ENCODE measurements around the gene PLD3. TPM values are rescaled to one million over a fixed set of nuclear protein-coding genes. Genes with fewer than 3 reads are reported as not detected.

The PLD3 gene
- total RNA-seq, 1 experiment from 2014 or later = 95.4 TPM

DNA sequence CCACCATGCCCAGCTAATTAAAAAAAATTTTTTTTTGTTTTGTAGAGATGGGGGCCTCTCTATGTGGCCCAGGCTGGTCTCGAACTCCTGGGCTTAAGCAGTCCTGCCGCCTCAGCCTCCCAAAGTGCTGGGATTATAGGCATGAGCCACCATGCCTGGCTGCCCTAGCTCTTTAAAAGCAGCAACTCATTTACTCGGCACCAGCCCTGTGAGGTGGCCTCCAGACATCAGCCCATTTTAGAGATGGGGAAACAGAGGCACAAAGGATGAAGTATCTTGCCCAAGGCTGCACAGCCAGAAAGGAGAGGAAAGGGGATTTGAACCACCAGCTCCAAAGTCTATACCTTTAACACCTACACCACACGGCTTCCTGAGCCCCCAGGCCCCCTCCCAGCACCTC is 64.4 kb downstream of the PLD3 start:
- Histone ChIP-seq H4K20me1 (ENCODE audit: low read length) (no peaks in the 10 kb centered on the region), H3K4me2 (ENCODE audit: low read length) (no peak overlapping the region), H3K27me3 (ENCODE audit: low read length) (no peaks in the 10 kb centered on the region), H3K9ac (ENCODE audit: low read length) (no peak overlapping the region), H3F3A (ENCODE audit: low read length, unreplicated experiment) (no peaks in the 10 kb centered on the region), H2AFZ (ENCODE audit: low read length) (no peak overlapping the region), H3K79me2 (ENCODE audit: low read length) (no peaks in the 10 kb centered on the region), H3K4me3 (ENCODE audit: low read length) (no peak overlapping the region), H3K9me2 (replicated peaks; ENCODE audit: low read length) (no peaks in the 10 kb centered on the region), H3K9me3 (ENCODE audit: low read length) (no peaks in the 10 kb centered on the region), H3K36me3 (ENCODE audit: low read depth, low read length) (no peaks in the 10 kb centered on the region), H3K27ac (ENCODE audit: low read length) (no peak overlapping the region), H3K4me1 (ENCODE audit: insufficient read depth, low read length) (no peaks in the 10 kb centered on the region)
- no TSS peak for BruUV-seq (replicated peaks)
- no peak for DNase-seq
- TF ChIP-seq, protein P1, sequence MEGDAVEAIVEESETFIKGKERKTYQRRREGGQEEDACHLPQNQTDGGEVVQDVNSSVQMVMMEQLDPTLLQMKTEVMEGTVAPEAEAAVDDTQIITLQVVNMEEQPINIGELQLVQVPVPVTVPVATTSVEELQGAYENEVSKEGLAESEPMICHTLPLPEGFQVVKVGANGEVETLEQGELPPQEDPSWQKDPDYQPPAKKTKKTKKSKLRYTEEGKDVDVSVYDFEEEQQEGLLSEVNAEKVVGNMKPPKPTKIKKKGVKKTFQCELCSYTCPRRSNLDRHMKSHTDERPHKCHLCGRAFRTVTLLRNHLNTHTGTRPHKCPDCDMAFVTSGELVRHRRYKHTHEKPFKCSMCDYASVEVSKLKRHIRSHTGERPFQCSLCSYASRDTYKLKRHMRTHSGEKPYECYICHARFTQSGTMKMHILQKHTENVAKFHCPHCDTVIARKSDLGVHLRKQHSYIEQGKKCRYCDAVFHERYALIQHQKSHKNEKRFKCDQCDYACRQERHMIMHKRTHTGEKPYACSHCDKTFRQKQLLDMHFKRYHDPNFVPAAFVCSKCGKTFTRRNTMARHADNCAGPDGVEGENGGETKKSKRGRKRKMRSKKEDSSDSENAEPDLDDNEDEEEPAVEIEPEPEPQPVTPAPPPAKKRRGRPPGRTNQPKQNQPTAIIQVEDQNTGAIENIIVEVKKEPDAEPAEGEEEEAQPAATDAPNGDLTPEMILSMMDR (conservative IDR thresholded peaks at IDR 0.05; ENCODE audit: low read depth, low read length) = no peak
- TF ChIP-seq EZH2phosphoT487 (IDR thresholded peaks at IDR 0.05; ENCODE audit: borderline replicate concordance, low read length) (no peak), EZH2 (IDR thresholded peaks at IDR 0.05; ENCODE audit: low read length, unreplicated experiment) (no peak)
- intact Hi-C loops (cut with micrococcal nuclease) = no loop called here
- ATAC-seq = no peak
- POLR2A ChIA-PET (ENCODE audit: unreplicated experiment) = no interaction called here
- CTCF ChIA-PET = no interaction called here

DNA sequence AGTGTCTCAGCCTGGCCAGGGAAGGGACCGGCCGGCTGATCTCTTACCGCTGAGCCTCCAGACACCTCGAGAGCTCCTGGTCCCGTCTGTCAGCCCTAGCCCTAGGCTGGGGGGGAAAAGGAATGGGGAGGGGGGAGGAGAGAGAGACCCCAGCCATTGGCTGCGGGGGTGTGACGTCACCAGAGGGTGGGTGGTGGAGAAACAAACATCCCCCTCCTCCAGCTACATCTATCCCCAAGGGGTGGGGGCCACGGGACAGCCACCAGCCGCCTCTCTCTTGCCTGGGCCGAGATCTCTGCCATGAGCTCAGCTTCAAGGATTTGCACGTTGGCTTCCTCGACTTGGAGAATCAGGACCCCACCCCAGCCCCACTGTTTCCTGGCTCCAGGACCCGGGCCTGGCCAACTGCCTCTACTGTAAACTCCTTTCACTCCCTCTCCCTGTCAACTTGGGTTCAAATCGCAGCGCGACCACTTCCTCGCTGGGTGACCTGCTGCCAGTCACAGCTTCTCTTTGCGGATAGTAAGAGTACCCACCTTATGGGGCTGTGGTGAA is 64.9 kb downstream of the PLD3 start, which contains the start of gene PRX:
Gene PRX (minus strand): TSS at position 88 of the 555 bp plus-strand sequence. CDS start 5,446 bp downstream, outside the sequence.
- Histone ChIP-seq H3K4me2 (ENCODE audit: low read length) (no peak within 1 kb of the TSS), H2AFZ (ENCODE audit: low read length) (no peak within 1 kb of the TSS), H3K36me3 (ENCODE audit: low read depth, low read length) (no peaks in the 10 kb centered on the region), H3K27ac (ENCODE audit: low read length) (no peak within 1 kb of the TSS), H3K4me1 (ENCODE audit: insufficient read depth, low read length) (no peaks in the 10 kb centered on the region), H3K9me3 (ENCODE audit: low read length) (no peaks in the 10 kb centered on the region), H3K79me2 (ENCODE audit: low read length) (no peaks in the 10 kb centered on the region), H3K9ac (ENCODE audit: low read length) (no peak within 1 kb of the TSS), H4K20me1 (ENCODE audit: low read length) (no peaks in the 10 kb centered on the region), H3K9me2 (replicated peaks; ENCODE audit: low read length) (no peaks in the 10 kb centered on the region), H3K27me3 (ENCODE audit: low read length) (no peaks in the 10 kb centered on the region), H3F3A (ENCODE audit: low read length, unreplicated experiment) (no peaks in the 10 kb centered on the region), H3K4me3 (ENCODE audit: low read length) (no peak within 1 kb of the TSS)
- ChIA-PET POLR2A (ENCODE audit: unreplicated experiment) (no interaction called here), CTCF (no interaction called here)
- no peak for DNase-seq
- no peak for ATAC-seq
- intact Hi-C loops (cut with micrococcal nuclease) = no loop called here
- TF ChIP-seq, protein P1 (conservative IDR thresholded peaks at IDR 0.05; ENCODE audit: low read depth, low read length) = no peak
- no peak for TF ChIP-seq EZH2 (IDR thresholded peaks at IDR 0.05; ENCODE audit: low read length, unreplicated experiment)
- TF ChIP-seq EZH2phosphoT487 (IDR thresholded peaks at IDR 0.05; ENCODE audit: borderline replicate concordance, low read length) = no peak
- no TSS peak for BruUV-seq (replicated peaks)
